Measurements from ENCODE around the gene NTM. TPM values are rescaled to one million over a fixed set of nuclear protein-coding genes. Genes with fewer than 3 reads are reported as not detected.

NTM gene
- total RNA-seq, 4 donors from 2014 or later: 0.40 to 3.1 (median 2.1) TPM; not detected in 1

DNA sequence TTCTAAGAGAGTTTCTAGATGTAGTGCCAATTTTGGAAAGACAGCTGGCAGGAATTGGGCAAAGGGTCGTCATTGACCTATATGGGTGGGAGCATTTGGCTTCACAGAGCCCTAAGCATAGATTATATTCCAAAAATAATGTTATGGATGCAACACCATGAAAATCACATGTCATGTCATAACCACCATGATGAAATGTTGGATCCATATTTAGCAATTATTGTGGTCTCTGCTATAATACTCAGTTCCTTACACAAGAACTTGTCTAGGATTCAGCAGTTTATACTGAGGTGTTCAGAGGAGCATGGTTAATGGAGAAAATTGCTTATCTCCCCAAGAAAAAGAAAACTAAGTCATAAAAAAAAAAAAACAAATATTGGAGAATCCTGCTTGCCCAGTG is 31.6 kb downstream of the NTM start:
- in situ Hi-C loops (cut with MboI; ENCODE audit: low pct_ligation_motif_present in 1 of 4, low pct_unique_long_range_greater_than_20kb in 1 of 4, low sequenced_read_pairs in 3 of 4) (no loop called here), intact Hi-C loops (cut with DNase I; ENCODE audit: low total_unique reads) (no loop called here)
- WGBS, 2 donors (ENCODE audit: low coverage in 1 of 2): 58 to 78% methylated on average over 1 of the region's 1 CpG

DNA sequence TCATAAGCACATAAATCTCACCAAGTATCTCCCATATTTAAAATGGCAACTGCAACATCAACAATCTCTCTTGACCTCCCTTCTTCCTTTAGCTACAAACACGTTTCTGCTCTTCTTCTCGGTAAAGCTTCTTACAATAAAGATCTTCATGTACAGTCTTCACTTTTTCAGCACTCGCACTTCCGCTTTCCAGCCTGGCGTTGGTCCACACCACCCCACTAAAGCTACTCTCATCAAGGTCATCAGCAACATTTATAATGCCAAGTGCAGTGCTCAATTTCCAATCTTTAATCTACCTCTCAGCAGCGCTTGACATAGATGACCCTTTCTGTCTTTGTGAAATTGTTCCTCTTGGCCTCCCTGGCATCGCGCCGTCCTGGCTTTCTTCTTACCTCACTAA is 33.6 kb downstream of the NTM start:
- Histone ChIP-seq H3K4me3 (no peak overlapping the region), H3K9me3 (no peaks in the 10 kb centered on the region), H3K36me3 (no peaks in the 10 kb centered on the region), H3K27ac (no peak overlapping the region), H3K27me3 (no peaks in the 10 kb centered on the region), H3K4me1 (no peaks in the 10 kb centered on the region)
- TF ChIP-seq POLR2A (IDR thresholded peaks at IDR 0.05): no peak
- TF ChIP-seq POLR2AphosphoS5 (IDR thresholded peaks at IDR 0.05): no peak
- TF ChIP-seq, protein P1, sequence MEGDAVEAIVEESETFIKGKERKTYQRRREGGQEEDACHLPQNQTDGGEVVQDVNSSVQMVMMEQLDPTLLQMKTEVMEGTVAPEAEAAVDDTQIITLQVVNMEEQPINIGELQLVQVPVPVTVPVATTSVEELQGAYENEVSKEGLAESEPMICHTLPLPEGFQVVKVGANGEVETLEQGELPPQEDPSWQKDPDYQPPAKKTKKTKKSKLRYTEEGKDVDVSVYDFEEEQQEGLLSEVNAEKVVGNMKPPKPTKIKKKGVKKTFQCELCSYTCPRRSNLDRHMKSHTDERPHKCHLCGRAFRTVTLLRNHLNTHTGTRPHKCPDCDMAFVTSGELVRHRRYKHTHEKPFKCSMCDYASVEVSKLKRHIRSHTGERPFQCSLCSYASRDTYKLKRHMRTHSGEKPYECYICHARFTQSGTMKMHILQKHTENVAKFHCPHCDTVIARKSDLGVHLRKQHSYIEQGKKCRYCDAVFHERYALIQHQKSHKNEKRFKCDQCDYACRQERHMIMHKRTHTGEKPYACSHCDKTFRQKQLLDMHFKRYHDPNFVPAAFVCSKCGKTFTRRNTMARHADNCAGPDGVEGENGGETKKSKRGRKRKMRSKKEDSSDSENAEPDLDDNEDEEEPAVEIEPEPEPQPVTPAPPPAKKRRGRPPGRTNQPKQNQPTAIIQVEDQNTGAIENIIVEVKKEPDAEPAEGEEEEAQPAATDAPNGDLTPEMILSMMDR (IDR thresholded peaks at IDR 0.05): no peak
- no peak for TF ChIP-seq EP300 (IDR thresholded peaks at IDR 0.05; ENCODE audit: low read depth)
- 83% methylated on average over 9 of the region's 9 CpGs for WGBS, 2 donors (ENCODE audit: low coverage in 1 of 2)
- in situ Hi-C loops (cut with MboI; ENCODE audit: low pct_ligation_motif_present in 1 of 4, low pct_unique_long_range_greater_than_20kb in 1 of 4, low sequenced_read_pairs in 3 of 4): no loop called here
- intact Hi-C loops (cut with DNase I; ENCODE audit: low total_unique reads): no loop called here
- no peak for DNase-seq

More for the DNA sequence above, 31.6 kb downstream of the NTM start:
- Histone ChIP-seq H3K4me1 (no peaks in the 10 kb centered on the region), H3K4me3 (no peak overlapping the region), H3K27me3 (no peaks in the 10 kb centered on the region), H3K9me3 (no peaks in the 10 kb centered on the region), H3K36me3 (no peaks in the 10 kb centered on the region), H3K27ac (no peak overlapping the region)
- TF ChIP-seq EP300 (IDR thresholded peaks at IDR 0.05; ENCODE audit: low read depth): no peak
- no peak for TF ChIP-seq POLR2A (IDR thresholded peaks at IDR 0.05)
- TF ChIP-seq POLR2AphosphoS5 (IDR thresholded peaks at IDR 0.05): no peak
- TF ChIP-seq, protein P1 (IDR thresholded peaks at IDR 0.05): no peak
- DNase-seq: no peak

DNA sequence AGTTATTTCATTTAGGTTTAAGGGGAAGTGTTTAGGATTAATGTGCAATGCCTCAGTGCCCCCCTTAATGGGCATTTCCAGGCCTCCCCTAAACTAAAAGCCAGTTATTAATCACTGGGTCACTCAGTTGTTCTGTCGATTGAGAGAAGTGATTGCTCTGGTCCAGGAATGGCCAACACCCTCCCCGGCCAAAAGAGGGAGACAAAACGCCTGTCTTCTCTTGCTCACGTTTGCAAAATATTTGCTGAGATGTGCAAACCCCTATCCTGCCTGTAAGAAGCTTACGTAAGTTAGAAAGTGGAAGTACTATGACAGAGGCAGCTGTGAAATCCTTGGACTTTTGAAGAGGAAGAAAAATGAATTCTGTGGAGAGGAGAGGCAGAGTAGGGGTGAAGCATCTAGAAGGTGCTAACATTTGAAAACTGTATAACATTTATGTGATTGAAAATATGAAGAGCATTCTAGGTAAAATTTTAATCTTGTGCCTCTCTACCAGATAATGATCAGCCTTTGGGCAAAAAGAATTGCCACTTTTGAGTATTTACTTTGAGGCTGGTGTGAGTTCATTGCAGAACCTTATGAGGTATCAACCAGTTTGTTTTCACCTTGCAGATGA is 37.7 kb downstream of the NTM start:
- Histone ChIP-seq H3K27me3 (no peaks in the 10 kb centered on the region), H3K4me3 (no peak overlapping the region), H3K9me3 (no peaks in the 10 kb centered on the region), H3K27ac (no peak overlapping the region), H3K36me3 (no peaks in the 10 kb centered on the region), H3K4me1 (no peaks in the 10 kb centered on the region)
- WGBS, 2 donors (ENCODE audit: low coverage in 1 of 2): 31 to 37% methylated on average over 4 to 5 of the region's 5 CpGs
- DNase-seq: no peak
- no peak for TF ChIP-seq POLR2AphosphoS5 (IDR thresholded peaks at IDR 0.05)
- TF ChIP-seq, protein P1 (IDR thresholded peaks at IDR 0.05): peak in 3 of 5 experiments; percentile 12 to 24 (median 24)
- intact Hi-C loops (cut with DNase I; ENCODE audit: low total_unique reads) (no loop called here), in situ Hi-C loops (cut with MboI; ENCODE audit: low pct_ligation_motif_present in 1 of 4, low pct_unique_long_range_greater_than_20kb in 1 of 4, low sequenced_read_pairs in 3 of 4) (no loop called here)

DNA sequence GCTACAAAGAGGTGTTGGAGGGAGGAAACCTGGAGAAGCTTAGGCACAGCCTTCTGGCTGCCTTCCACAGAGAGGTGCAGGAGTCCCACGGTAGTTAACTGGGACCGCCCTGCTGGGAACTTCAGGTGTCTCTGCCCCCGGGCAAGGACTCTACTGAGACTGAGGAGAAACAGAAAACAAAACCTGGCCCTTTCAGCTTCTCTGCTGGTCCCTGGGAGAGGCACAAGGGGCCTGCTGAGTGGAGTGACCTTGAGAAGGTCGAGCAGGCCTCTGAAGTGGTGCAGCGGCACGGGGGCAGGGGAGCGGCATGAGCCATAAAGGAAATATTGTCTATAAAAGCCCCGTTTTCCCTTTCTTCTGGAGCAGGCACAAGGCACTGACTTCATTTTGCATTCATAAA is 38.9 kb downstream of the NTM start:
- H3K4me1 ChIP-seq: no peaks in the 10 kb centered on the region
- no peak for DNase-seq
- in situ Hi-C loops (cut with MboI; ENCODE audit: low pct_ligation_motif_present in 1 of 4, low pct_unique_long_range_greater_than_20kb in 1 of 4, low sequenced_read_pairs in 3 of 4) (no loop called here), intact Hi-C loops (cut with DNase I; ENCODE audit: low total_unique reads) (no loop called here)
- no peaks in the 10 kb centered on the region for H3K27me3 ChIP-seq
- no peaks in the 10 kb centered on the region for H3K36me3 ChIP-seq
- WGBS, 2 donors (ENCODE audit: low coverage in 1 of 2): 45 to 60% methylated on average over 6 to 8 of the region's 8 CpGs
- no peaks in the 10 kb centered on the region for H3K9me3 ChIP-seq
- TF ChIP-seq EP300 (IDR thresholded peaks at IDR 0.05; ENCODE audit: low read depth) (no peak), POLR2A (IDR thresholded peaks at IDR 0.05) (no peak), POLR2AphosphoS5 (IDR thresholded peaks at IDR 0.05) (no peak)
- TF ChIP-seq, protein P1 (IDR thresholded peaks at IDR 0.05): no peak
- no peak overlapping the region for H3K4me3 ChIP-seq
- H3K27ac ChIP-seq: no peak overlapping the region

Data from transverse colon (tissue), 4 donors.